HepG2 (cell line): ENCODE data around the gene SPOP. TPM values are rescaled to one million over a fixed set of nuclear protein-coding genes. Genes with fewer than 3 reads are reported as not detected.
A peak's percentile ranks its signal among the peaks of the same experiment; 100 is the strongest.

Experiments
- ARHGAP35 ChIP-seq: sonication (generic); formaldehyde crosslinking; IDR thresholded peaks from 2 replicates; pipeline ENCODE4 v1.9.0; 2022; ENCODE audit warnings: mild to moderate bottlenecking, inconsistent platforms, moderate library complexity, missing genetic modification reagents, borderline replicate concordance
- ATF5 ChIP-seq: sonication (generic); formaldehyde crosslinking; IDR thresholded peaks from 2 replicates; pipeline ENCODE4 v1.4.0; 2020; ENCODE audit warnings: mild to moderate bottlenecking, low read depth, missing genetic modification reagents
- CSRNP2 ChIP-seq: sonication (generic); formaldehyde crosslinking; conservative IDR thresholded peaks from 2 replicates; pipeline ENCODE4 v1.8.0; 2022; ENCODE audit warnings: low read depth, missing genetic modification reagents
- DNMT1 ChIP-seq: sonication (generic); formaldehyde crosslinking; IDR thresholded peaks from 2 replicates; pipeline ENCODE4 v1.5.1; 2020; ENCODE audit warnings: mild to moderate bottlenecking, missing genetic modification reagents
- E2F2 ChIP-seq: sonication (generic); formaldehyde crosslinking; IDR thresholded peaks from 2 replicates; pipeline ENCODE4 v1.4.0; 2020; ENCODE audit warnings: missing genetic modification reagents, borderline replicate concordance
- MIER2 ChIP-seq: IDR thresholded peaks from 2 replicates; pipeline ENCODE4 v1.6.1; 2016; ENCODE audit warnings: missing biosample characterization, missing genetic modification reagents
- MTF1 ChIP-seq: sonication (generic); formaldehyde crosslinking; IDR thresholded peaks from 2 replicates; pipeline ENCODE4 v1.5.0; 2020; ENCODE audit warnings: missing genetic modification reagents
- SMYD3 ChIP-seq: sonication (generic); formaldehyde crosslinking; IDR thresholded peaks from 2 replicates; pipeline ENCODE4 v1.8.1; 2023; ENCODE audit warnings: mild to moderate bottlenecking, missing genetic modification reagents
- TBL1XR1 ChIP-seq: fragments of 150-350 bp; IDR thresholded peaks from 2 replicates; pipeline ENCODE4 v1.6.1; 2014; ENCODE audit warnings: borderline replicate concordance, low read length; ENCODE audit not compliant: partially characterized antibody
- ZNF142 ChIP-seq: sonication (generic); formaldehyde crosslinking; IDR thresholded peaks from 2 replicates; pipeline ENCODE4 v1.4.0; 2020; ENCODE audit warnings: missing genetic modification reagents
- ZNF333 ChIP-seq: sonication (generic); formaldehyde crosslinking; IDR thresholded peaks from 2 replicates; pipeline ENCODE4 v1.4.0; 2020; ENCODE audit warnings: mild to moderate bottlenecking, missing genetic modification reagents, borderline replicate concordance
- ZNF503 ChIP-seq: sonication (generic); formaldehyde crosslinking; IDR thresholded peaks from 2 replicates; pipeline ENCODE4 v1.4.0; 2020; ENCODE audit warnings: missing genetic modification reagents
- ZNF619 ChIP-seq: sonication (generic); formaldehyde crosslinking; IDR thresholded peaks from 2 replicates; pipeline ENCODE4 v1.4.0; 2020; ENCODE audit warnings: mild to moderate bottlenecking, missing genetic modification reagents
- ZNF782 ChIP-seq: sonication (generic); formaldehyde crosslinking; IDR thresholded peaks from 2 replicates; pipeline ENCODE4 v1.4.0; 2020; ENCODE audit warnings: missing genetic modification reagents, mild to moderate bottlenecking, borderline replicate concordance
- polyA plus RNA-seq, 8 experiments: library from polyadenylated mRNA; depleted of rRNA in 3 of 8; stranded (reverse) in 7 of 8; unstranded in 1 of 8; fragments of >200 nt; fragmentation: Illumina TruSeq in 4 of 8; extraction: Trizol in 4 of 8; gene quantifications; 2 replicates each; pipeline versions ENCODE4 v1.2.1 to v1.2.3, GENCODE V29; 2011 to 2016; ENCODE audit warnings: low read depth in 4 of 8, missing spikeins in 1 of 8, mixed read lengths in 1 of 8; ENCODE audit not compliant: insufficient read depth in 1 of 8
- total RNA-seq, 5 experiments: library from RNA; depleted of rRNA; stranded (reverse); fragments of >200 nt; fragmentation: Illumina TruSeq; extraction: Trizol; gene quantifications; 2 replicates each; pipeline ENCODE4 v1.2.3, GENCODE V29; 2016; ENCODE audit warnings: low read depth in 1 of 5

SPOP gene
- total and polyA plus RNA-seq, 2 of the 13 experiments (the other 11 are each of a cell fraction or from before 2014, with no cell fraction given): 52.8 to 60.8 TPM

- peak; percentile 72; the same call in 1 of the 2 replicates for TF ChIP-seq ZNF782 (CRISPR knock-in tag)
- TF ChIP-seq E2F2 (CRISPR knock-in tag): no peak; the same call in 1 of the 2 replicates
- TF ChIP-seq MIER2: 0 out of 2 replicates have a peak, but pooled peaks have one; percentile 63
- peak; percentile 93; the same call in 1 of the 2 replicates for TF ChIP-seq DNMT1
- TF ChIP-seq ATF5: peak; percentile 94
- TF ChIP-seq ZNF142 (CRISPR knock-in tag): peak; percentile 94
- no peak for TF ChIP-seq TBL1XR1
- peak; percentile 100 for TF ChIP-seq SMYD3
- TF ChIP-seq MTF1: peak; percentile 93
- peak; percentile 75; the same call in 1 of the 2 replicates for TF ChIP-seq CSRNP2 (CRISPR knock-in tag)
- TF ChIP-seq ZNF333: peak; percentile 95; the same call in 1 of the 2 replicates
- TF ChIP-seq ARHGAP35: peak; percentile 99
- TF ChIP-seq ZNF503 (CRISPR knock-in tag): peak; percentile 76
- no peak for TF ChIP-seq ZNF619 (CRISPR knock-in tag)
These were observed at the start of gene SPOP (continued) for GRCh38 chr17:49677933-49678847.
